H1 (cell line): ENCODE measurements around the gene DDT. TPM values are rescaled to one million over a fixed set of nuclear protein-coding genes. Genes with fewer than 3 reads are reported as not detected.

Experiments
- CTCF ChIA-PET: fragments of 300-600 bp; sonication (Branson Sonifier 250); formaldehyde crosslinking; loops from one replicate; lab custom pipeline; 2021; ENCODE audit not compliant: partially characterized antibody; lab: Charles Lee
- POLR2A ChIA-PET: fragments of 300-600 bp; sonication (Branson Sonifier 250); formaldehyde crosslinking; loops from one replicate; lab custom pipeline; 2021; ENCODE audit warnings: inconsistent platforms; ENCODE audit not compliant: partially characterized antibody; lab: Charles Lee
- DNase-seq, 2 experiments: peaks; one replicate each; pipeline versions ENCODE4 v3.0.0 to v3.0.0-alpha.2; 2010 to 2022; ENCODE audit warnings: low spot score in 2 of 2, low read depth in 1 of 2, mixed read lengths in 1 of 2
- FAIRE-seq: peaks from 2 replicates; lab custom pipeline; 2011; peaks lifted over from hg19 to GRCh38; lab: Jason Lieb, UNC
- H2AFZ ChIP-seq: 2 replicates; pipeline ENCODE4 v1.8.1; 2012; ENCODE audit warnings: low read length, inconsistent platforms
- H2AK5ac ChIP-seq: 2 replicates; pipeline ENCODE4 v1.6.1; 2013; ENCODE audit warnings: low read depth, low read length
- H2BK120ac ChIP-seq: replicated peaks from 2 replicates; pipeline ENCODE3; 2013; ENCODE audit warnings: low read depth, low read length, inconsistent platforms
- H2BK12ac ChIP-seq: 2 replicates; pipeline ENCODE4 v1.6.1; 2013; ENCODE audit warnings: low read depth, low read length
- H2BK15ac ChIP-seq: 2 replicates; pipeline ENCODE4 v1.6.1; 2013; ENCODE audit warnings: low read length
- H2BK20ac ChIP-seq: 2 replicates; pipeline ENCODE4 v1.6.1; 2013; ENCODE audit warnings: low read length
- H2BK5ac ChIP-seq: 2 replicates; pipeline ENCODE4 v1.6.1; 2013; ENCODE audit warnings: low read depth, low read length
- H3K14ac ChIP-seq: 2 replicates; pipeline ENCODE4 v1.6.1; 2013; ENCODE audit warnings: inconsistent platforms; ENCODE audit not compliant: insufficient read length
- H3K18ac ChIP-seq: 2 replicates; pipeline ENCODE4 v1.6.1; 2013; ENCODE audit warnings: low read length; ENCODE audit errors: extremely low read depth
- H3K23ac ChIP-seq: 2 replicates; pipeline ENCODE4 v1.6.1; 2013; ENCODE audit warnings: inconsistent platforms; ENCODE audit not compliant: insufficient read length
- H3K23me2 ChIP-seq: 2 replicates; pipeline ENCODE4 v1.6.1; 2013; ENCODE audit warnings: low read depth, low read length
- H3K27ac ChIP-seq: 2 replicates; pipeline ENCODE4 v1.6.1; 2011; ENCODE audit warnings: low read depth, low read length, inconsistent platforms
- H3K27me3 ChIP-seq, 4 experiments: replicated peaks in 1 of 4; 1 replicate in 1 of 4; 2 replicates in 3 of 4; pipeline versions ENCODE4 v1.6.1 to v1.8.1; 2011 to 2013; ENCODE audit warnings: low read length in 3 of 4, mild to moderate bottlenecking in 3 of 4, inconsistent platforms in 2 of 4, mixed read lengths in 2 of 4, moderate library complexity in 1 of 4; ENCODE audit not compliant: control insufficient read depth in 3 of 4, insufficient read depth in 3 of 4; ENCODE audit errors: extremely low read depth in 1 of 4
- H3K36me3 ChIP-seq, 4 experiments: 2 replicates each; pipeline versions ENCODE4 v1.6.1 to v1.8.1; 2011 to 2013; ENCODE audit warnings: mild to moderate bottlenecking in 4 of 4, low read length in 3 of 4, moderate library complexity in 2 of 4, control low read depth in 1 of 4, inconsistent platforms in 1 of 4; ENCODE audit not compliant: insufficient read depth in 4 of 4, control insufficient read depth in 2 of 4
- H3K4ac ChIP-seq: replicated peaks from 2 replicates; pipeline ENCODE3; 2013; ENCODE audit warnings: low read length, low read depth, mixed read lengths, inconsistent platforms; ENCODE audit not compliant: insufficient read length
- H3K4me1 ChIP-seq, 4 experiments: replicated peaks in 1 of 4; 1 replicate in 1 of 4; 2 replicates in 3 of 4; pipeline versions ENCODE4 v1.6.1 to v1.8.1; 2011 to 2013; ENCODE audit warnings: low read length in 3 of 4, inconsistent platforms in 2 of 4, mixed read lengths in 1 of 4; ENCODE audit not compliant: insufficient read depth in 4 of 4, control insufficient read depth in 3 of 4
- H3K4me2 ChIP-seq, 2 experiments: 2 replicates each; pipeline versions ENCODE4 v1.6.1 to v1.8.1; 2011 to 2013; ENCODE audit warnings: low read depth in 2 of 2, low read length in 2 of 2, control low read depth in 1 of 2, inconsistent platforms in 1 of 2, mild to moderate bottlenecking in 1 of 2; ENCODE audit not compliant: insufficient read depth in 1 of 2
- H3K4me3 ChIP-seq, 4 experiments: fragments of 200-600, 300-600 bp in 1 of 4; sonication (generic), shearing (Covaris generic), sonication (Bioruptor Twin) in 1 of 4; 2 replicates each; pipeline versions ENCODE4 v1.5.1 to v1.8.1; 2011 to 2016; ENCODE audit warnings: low read length in 4 of 4, low read depth in 3 of 4, control low read depth in 2 of 4, inconsistent platforms in 2 of 4, mild to moderate bottlenecking in 2 of 4, mixed read lengths in 1 of 4, moderate library complexity in 1 of 4; ENCODE audit not compliant: insufficient read depth in 2 of 4; ENCODE audit errors: extremely low read depth in 1 of 4
- H3K56ac ChIP-seq: replicated peaks from 2 replicates; pipeline ENCODE3; 2013; ENCODE audit warnings: low read depth, mild to moderate bottlenecking, mixed read lengths, low read length, inconsistent platforms; ENCODE audit not compliant: insufficient read length
- H3K79me1 ChIP-seq: 2 replicates; pipeline ENCODE4 v1.6.1; 2013; ENCODE audit warnings: low read depth, low read length, control low read depth
- H3K79me2 ChIP-seq, 2 experiments: 2 replicates each; pipeline versions ENCODE4 v1.6.1 to v1.8.1; 2012 to 2013; ENCODE audit warnings: low read length in 2 of 2, mild to moderate bottlenecking in 2 of 2, inconsistent platforms in 1 of 2; ENCODE audit not compliant: insufficient read depth in 2 of 2, control insufficient read depth in 1 of 2
- H3K9ac ChIP-seq, 4 experiments: replicated peaks in 1 of 4; 1 replicate in 1 of 4; 2 replicates in 3 of 4; pipeline versions ENCODE4 v1.6.1 to v1.8.1; 2011 to 2013; ENCODE audit warnings: low read depth in 3 of 4, low read length in 3 of 4, control low read depth in 2 of 4, mild to moderate bottlenecking in 2 of 4, moderate library complexity in 2 of 4, inconsistent platforms in 1 of 4; ENCODE audit errors: extremely low read depth in 1 of 4
- H3K9me3 ChIP-seq, 2 experiments: 2 replicates each; pipeline versions ENCODE4 v1.6.1 to v1.8.1; 2012 to 2013; ENCODE audit warnings: mild to moderate bottlenecking in 2 of 2, moderate library complexity in 2 of 2, control low read depth in 1 of 2, inconsistent platforms in 1 of 2, low read depth in 1 of 2, low read length in 1 of 2, mixed read lengths in 1 of 2; ENCODE audit not compliant: insufficient read depth in 2 of 2
- H4K20me1 ChIP-seq, 2 experiments: replicated peaks in 1 of 2; 2 replicates each; pipeline versions ENCODE3 to v1.8.1; 2011 to 2013; ENCODE audit warnings: inconsistent platforms in 2 of 2, low read length in 2 of 2, mild to moderate bottlenecking in 1 of 2; ENCODE audit not compliant: insufficient read depth in 2 of 2, control insufficient read depth in 1 of 2
- H4K5ac ChIP-seq: 2 replicates; pipeline ENCODE4 v1.6.1; 2013; ENCODE audit warnings: low read length, low read depth, mixed read lengths, inconsistent platforms; ENCODE audit not compliant: insufficient read length
- H4K8ac ChIP-seq: 2 replicates; pipeline ENCODE4 v1.8.0; 2013; ENCODE audit warnings: mild to moderate bottlenecking, moderate library complexity, low read length, inconsistent platforms; ENCODE audit not compliant: insufficient read depth; ENCODE audit errors: extremely low read depth
- H4K91ac ChIP-seq: replicated peaks from 2 replicates; pipeline ENCODE3; 2013; ENCODE audit warnings: low read length, mixed read lengths, inconsistent platforms; ENCODE audit not compliant: insufficient read length
- BACH1 ChIP-seq: IDR thresholded peaks from 2 replicates; pipeline ENCODE4 v1.6.1; 2012; ENCODE audit warnings: low read length, improper control_type of control experiment
- CBX5 ChIP-seq: fragments of 300-800, 300-1000 bp; sonication (generic); IDR thresholded peaks from 2 replicates; pipeline ENCODE4 v1.7.1; 2016; ENCODE audit warnings: antibody characterized with exemption, low read length, low read depth
- CBX8 ChIP-seq: fragments of 300-800, 300-1000 bp; sonication (generic); IDR thresholded peaks from 2 replicates; pipeline ENCODE4 v1.7.1; 2016; ENCODE audit warnings: low read depth, low read length, borderline replicate concordance
- GABPA ChIP-seq: IDR thresholded peaks from 2 replicates; pipeline ENCODE4 v1.6.1; 2011; ENCODE audit warnings: mild to moderate bottlenecking, low read length, moderate library complexity, borderline replicate concordance; ENCODE audit not compliant: insufficient read depth
- HDAC2 ChIP-seq, 2 experiments: fragments of 300-600 bp in 1 of 2; sonication (generic) in 1 of 2; IDR thresholded peaks; 2 replicates each; pipeline ENCODE4 v1.6.1; 2011 to 2012; ENCODE audit warnings: low read depth in 2 of 2, low read length in 2 of 2, mild to moderate bottlenecking in 2 of 2, moderate library complexity in 2 of 2, borderline replicate concordance in 1 of 2, inconsistent platforms in 1 of 2
- JUN ChIP-seq: IDR thresholded peaks from 2 replicates; pipeline ENCODE4 v1.6.1; 2011; ENCODE audit warnings: low read depth, mild to moderate bottlenecking, improper control_type of control experiment, low read length
- SP1 ChIP-seq: IDR thresholded peaks from 2 replicates; pipeline ENCODE4 v1.6.1; 2011; ENCODE audit warnings: low read depth, low read length
- polyA plus RNA-seq, 7 experiments: library from polyadenylated mRNA; depleted of rRNA in 3 of 7; stranded (reverse) in 5 of 7; unstranded in 2 of 7; fragments of >200 nt in 5 of 7; fragments of 200-250 nt in 2 of 7; gene quantifications; 1 replicate in 5 of 7; 2 replicates in 1 of 7; 4 replicates in 1 of 7; pipeline versions ENCODE4 v1.2.1 to v1.2.3, GENCODE V29; 2011 to 2013; ENCODE audit warnings: missing spikeins in 2 of 7, mixed read lengths in 2 of 7
- total RNA-seq: library from RNA; stranded (reverse); fragmentation: NEBNext Ultra II Directional; extraction: Animal tissue kit (Norgen Biotek cat#: 25700); gene quantifications from 2 replicates; pipeline ENCODE4 v1.2.1, GENCODE V29; 2021

The DDT gene
- total and polyA plus RNA-seq, 2 of the 8 experiments (the other 6 are each of a cell fraction or from before 2014, with no cell fraction given) = 106 to 341 TPM

- Histone ChIP-seq H3K27me3 (no peaks in the 10 kb centered on the region), H2BK12ac (no peak overlapping the region), H4K8ac (no peak overlapping the region), H2BK120ac (no peak overlapping the region), H3K79me2 (peaks cover 0 to 70% of the 10 kb centered on the region in 2 experiments; a peak in 2 of 4 replicates), H3K27ac (no peak overlapping the region), H3K4me3 (no peak overlapping the region), H4K20me1 (no peaks in the 10 kb centered on the region), H3K36me3 (no peaks in the 10 kb centered on the region), H3K23ac (no peak overlapping the region), H2AFZ (no peak overlapping the region), H3K18ac (no peak overlapping the region), H3K4ac (no peak overlapping the region), H4K91ac (no peak overlapping the region), H2AK5ac (no peak overlapping the region), H2BK20ac (no peak overlapping the region), H2BK5ac (no peak overlapping the region), H4K5ac (no peak overlapping the region), H3K79me1 (peaks cover 4% of the 10 kb centered on the region), H3K23me2 (no peaks in the 10 kb centered on the region; the same call in 1 of the 2 replicates), H3K56ac (no peak overlapping the region), H3K9ac (no peak overlapping the region), H3K4me1 (no peaks in the 10 kb centered on the region; a peak in 1 of 7 replicates), H3K9me3 (no peaks in the 10 kb centered on the region), H3K4me2 (no peak overlapping the region), H2BK15ac (no peak overlapping the region), H3K14ac (no peak overlapping the region)
- TF ChIP-seq CBX5 = no peak
- TF ChIP-seq JUN = no peak
- TF ChIP-seq HDAC2 (IDR thresholded peaks at IDR 0.05; ENCODE audit: borderline replicate concordance in 1 of 2, low read depth in 2 of 2, low read length in 2 of 2) = no peak
- no peak for TF ChIP-seq CBX8
- TF ChIP-seq GABPA = no peak
- TF ChIP-seq SP1 = no peak
- no peak for TF ChIP-seq BACH1
- FAIRE-seq (no peak), DNase-seq (no peak)
- ChIA-PET POLR2A (no interaction called here), CTCF (no interaction called here)
Measured at GRCh38 chr22:24023204-24023789, 49.1 kb upstream of the DDT start.
